Transverse colon (tissue), 4 donors: ENCODE measurements around the gene EDNRB. TPM values are rescaled to one million over a fixed set of nuclear protein-coding genes. Genes with fewer than 3 reads are reported as not detected.

Source experiments
- DNase-seq: peaks from one replicate; pipeline ENCODE4 v3.0.0-alpha.2; 2019
- H3K27ac ChIP-seq, 4 donors: fragments of 200-600 bp; sonication (generic); 2 replicates each; pipeline ENCODE4 v1.5.1; 2016 to 2018; ENCODE audit warnings: inconsistent platforms in 4 of 4
- H3K27me3 ChIP-seq: fragments of 200-600 bp; sonication (generic); 2 replicates; pipeline ENCODE4 v1.5.1; 2017; ENCODE audit warnings: inconsistent platforms
- H3K36me3 ChIP-seq, 4 donors: fragments of 200-600 bp; sonication (generic); 2 replicates each; pipeline ENCODE4 v1.5.1; 2017 to 2019; ENCODE audit warnings: inconsistent platforms in 4 of 4
- H3K4me1 ChIP-seq, 4 donors: fragments of 200-600 bp; sonication (generic); 2 replicates each; pipeline ENCODE4 v1.5.1; 2017 to 2020; ENCODE audit warnings: inconsistent platforms in 4 of 4
- H3K4me3 ChIP-seq, 4 donors: fragments of 200-600 bp; sonication (generic); 1 replicate in 1 of 4; 2 replicates in 3 of 4; pipeline versions ENCODE4 v1.5.1 to v1.6.1; 2017 to 2019; ENCODE audit warnings: inconsistent platforms in 4 of 4
- H3K9me3 ChIP-seq, 2 donors: fragments of 200-600 bp; sonication (generic); 2 replicates each; pipeline ENCODE4 v1.5.1; 2017 to 2019; ENCODE audit warnings: inconsistent platforms in 2 of 2
- CTCF ChIP-seq, 5 experiments: fragments of 200-600 bp in 3 of 5; fragments of 450-650 bp in 2 of 5; sonication (generic) in 3 of 5; IDR thresholded peaks; 1 replicate in 2 of 5; 2 replicates in 3 of 5; pipeline ENCODE4 v1.5.1; 2016 to 2017; ENCODE audit warnings: antibody characterized with exemption in 5 of 5, inconsistent platforms in 3 of 5, mild to moderate bottlenecking in 2 of 5, moderate library complexity in 1 of 5
- EP300 ChIP-seq: sonication (generic); formaldehyde crosslinking; IDR thresholded peaks from one replicate; pipeline ENCODE4 v1.6.1; 2017; ENCODE audit warnings: antibody characterized with exemption, low read depth
- POLR2A ChIP-seq: fragments of 450-650 bp; IDR thresholded peaks from one replicate; pipeline ENCODE4 v1.6.1; 2016; ENCODE audit warnings: antibody characterized with exemption, mild to moderate bottlenecking, moderate library complexity
- POLR2AphosphoS5 ChIP-seq, 3 donors: sonication (generic); formaldehyde crosslinking; IDR thresholded peaks; one replicate each; pipeline ENCODE4 v1.6.1; 2016; ENCODE audit warnings: antibody characterized with exemption in 3 of 3
- WGBS, 2 donors: methylation state at CpG; one replicate each; pipeline ENCODE4 v1.1.5; 2018; ENCODE audit warnings: low coverage in 1 of 2; 5-methylcytosine and 5-hydroxymethylcytosine counted together
- in situ Hi-C, 4 donors: fragments of 200-750 bp; cut with MboI; loops; one replicate each; pipeline versions ENCODE4 v1.15.0 to v1.15.1; 2017; ENCODE audit warnings: low sequenced_read_pairs in 3 of 4, low pct_ligation_motif_present in 1 of 4, low pct_unique_long_range_greater_than_20kb in 1 of 4
- intact Hi-C: fragments of 100-400 bp; cut with DNase I; formaldehyde crosslinking; loops from one replicate; pipeline ENCODE4 v1.15.1; 2023; ENCODE audit warnings: low total_unique reads
- total RNA-seq, 4 donors: library from RNA; depleted of rRNA; stranded (reverse); fragments of >200 nt; gene quantifications; one replicate each; pipeline ENCODE4 v1.1.0, GENCODE V29; 2016

The EDNRB gene
- total RNA-seq, 4 donors from 2014 or later = 5.5 to 14.6 (median 8.8) TPM

DNA sequence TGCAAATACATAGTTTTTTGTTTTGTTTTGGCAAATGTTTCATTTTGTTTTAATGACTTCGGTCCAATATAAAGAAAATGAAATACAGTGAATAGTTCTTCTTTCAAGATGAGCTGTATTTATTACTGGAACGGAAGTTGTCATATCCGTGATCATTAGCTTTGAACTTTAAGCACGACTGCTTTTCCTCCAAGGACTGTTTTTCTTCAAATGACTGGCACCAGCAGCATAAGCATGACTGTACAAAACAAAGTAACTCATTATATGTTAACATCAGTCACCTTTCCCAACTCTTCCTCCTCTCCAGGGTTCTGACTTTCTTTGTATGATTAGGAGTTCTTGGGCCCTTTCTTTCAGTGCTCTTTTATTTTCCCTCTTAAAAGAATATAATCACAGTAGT lies 20.5 kb downstream of the EDNRB start:
- no peaks in the 10 kb centered on the region for H3K36me3 ChIP-seq
- intact Hi-C loops = no loop called here
- no peaks in the 10 kb centered on the region for H3K27me3 ChIP-seq
- in situ Hi-C loops = no loop called here
- H3K27ac ChIP-seq = peak overlapping the region in 2 of 4 donors; percentile 1 to 47
- WGBS, 2 donors = 42 to 56% methylated on average over 4 of the region's 4 CpGs
- H3K4me3 ChIP-seq = no peak overlapping the region
- H3K9me3 ChIP-seq = no peaks in the 10 kb centered on the region
- no peaks in the 10 kb centered on the region for H3K4me1 ChIP-seq
- peak in 1 of 3 donors; percentile 18 for TF ChIP-seq POLR2AphosphoS5 (IDR thresholded peaks at IDR 0.05)
- no peak for TF ChIP-seq CTCF (IDR thresholded peaks at IDR 0.05)
- DNase-seq = no peak

GRCh38 chr13:77896977-77897376 lies 21.7 kb downstream of the EDNRB start:
- TF ChIP-seq CTCF (IDR thresholded peaks at IDR 0.05) (no peak), POLR2A (no peak), EP300 (no peak), POLR2AphosphoS5 (IDR thresholded peaks at IDR 0.05) (no peak)
- peak overlapping the region in 3 of 4 donors; percentile 23 to 52 (median 47) for H3K27ac ChIP-seq
- DNase-seq = no peak
- no peaks in the 10 kb centered on the region for H3K36me3 ChIP-seq
- intact Hi-C loops (no loop called here), in situ Hi-C loops (no loop called here)
- WGBS, 2 donors = 48 to 62% methylated on average over 2 of the region's 2 CpGs
- H3K4me1 ChIP-seq = no peaks in the 10 kb centered on the region
- H3K9me3 ChIP-seq = no peaks in the 10 kb centered on the region
- no peaks in the 10 kb centered on the region for H3K27me3 ChIP-seq
- no peak overlapping the region for H3K4me3 ChIP-seq

DNA sequence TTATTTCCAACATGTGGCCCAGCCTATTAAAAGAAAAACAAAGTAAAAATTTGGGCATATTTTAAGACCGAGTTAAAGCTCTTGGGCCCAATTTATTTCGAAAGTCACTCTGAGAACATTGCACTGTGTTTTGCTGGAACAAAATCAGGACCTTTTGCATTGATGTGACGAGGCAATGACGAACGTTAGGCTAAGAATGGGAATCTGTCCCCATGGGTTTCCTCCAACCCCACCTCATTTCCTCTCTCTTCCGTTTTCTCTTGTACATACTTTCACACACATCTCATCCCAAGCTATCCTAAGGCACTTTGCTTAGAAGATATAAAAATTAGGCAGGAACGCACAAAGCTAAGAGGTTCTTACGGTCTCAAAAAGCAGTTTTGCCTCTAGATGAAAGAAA lies 22.1 kb downstream of the EDNRB start:
- H3K27me3 ChIP-seq = no peaks in the 10 kb centered on the region
- intact Hi-C loops (no loop called here), in situ Hi-C loops (no loop called here)
- no peaks in the 10 kb centered on the region for H3K36me3 ChIP-seq
- H3K4me3 ChIP-seq = no peak overlapping the region
- no peak for DNase-seq
- H3K9me3 ChIP-seq = no peaks in the 10 kb centered on the region
- no peaks in the 10 kb centered on the region for H3K4me1 ChIP-seq
- H3K27ac ChIP-seq = peak overlapping the region in 3 of 4 donors; percentile 23 to 52 (median 47)
- TF ChIP-seq POLR2A = no peak
- TF ChIP-seq POLR2AphosphoS5 (IDR thresholded peaks at IDR 0.05) = no peak
- no peak for TF ChIP-seq CTCF (IDR thresholded peaks at IDR 0.05)
- no peak for TF ChIP-seq EP300
- WGBS, 2 donors = 77 to 89% methylated on average over 5 to 8 of the region's 8 CpGs

DNA sequence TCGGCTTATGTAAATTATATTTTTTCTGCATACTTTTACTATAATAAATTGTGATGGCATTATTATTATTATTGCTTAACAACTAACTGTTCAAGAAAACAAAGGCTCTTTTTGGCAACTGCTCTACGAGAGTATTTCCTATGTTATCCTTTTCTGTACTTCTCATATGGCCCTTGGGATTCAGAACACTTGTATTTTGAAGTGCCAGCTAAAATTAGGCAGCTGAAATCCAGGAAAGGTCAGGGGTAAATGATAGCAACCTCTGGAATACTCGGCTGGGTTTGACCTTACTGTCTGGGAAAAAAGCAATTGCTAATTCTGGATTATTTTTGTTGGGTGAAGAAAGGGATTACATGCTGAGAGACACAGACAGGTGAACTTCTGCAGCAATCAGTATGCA lies 23.9 kb downstream of the EDNRB start:
- in situ Hi-C loops = no loop called here
- no peaks in the 10 kb centered on the region for H3K27me3 ChIP-seq
- TF ChIP-seq EP300 (no peak), POLR2A (no peak), POLR2AphosphoS5 (IDR thresholded peaks at IDR 0.05) (no peak), CTCF (IDR thresholded peaks at IDR 0.05) (no peak)
- H3K9me3 ChIP-seq = no peaks in the 10 kb centered on the region
- no peak overlapping the region for H3K4me3 ChIP-seq
- no peaks in the 10 kb centered on the region for H3K36me3 ChIP-seq
- 38 to 63% methylated on average over 3 of the region's 3 CpGs for WGBS, 2 donors
- no peak for DNase-seq
- no peak overlapping the region for H3K27ac ChIP-seq
- intact Hi-C loops = no loop called here
- H3K4me1 ChIP-seq = no peaks in the 10 kb centered on the region
